NCI-H460 (cell line): ENCODE data around the gene TNIK. TPM values are rescaled to one million over a fixed set of nuclear protein-coding genes. Genes with fewer than 3 reads are reported as not detected.
"Not testable (repeated sequence)": the region's sequence is repeated elsewhere in the genome, so short reads cannot be mapped to it uniquely, and the experiment has no call there.

ENCODE experiments used
- DNase-seq: peaks from one replicate; pipeline ENCODE4 v3.0.0-alpha.2; 2016; ENCODE audit warnings: low read depth; ENCODE audit errors: extremely low read depth
- total RNA-seq: library from RNA; depleted of rRNA; stranded (reverse); fragments of >200 nt; shearing (Covaris generic); gene quantifications from 2 replicates; pipeline ENCODE4 v1.2.3, GENCODE V29; 2014

The TNIK gene
- total RNA-seq, 1 experiment from 2014 or later, result 1.1 TPM

GRCh38 chr3:171390051-171390941, 69.9 kb downstream of the TNIK start:
- no peak for DNase-seq

GRCh38 chr3:171389491-171389890, 70.7 kb downstream of the TNIK start:
- DNase-seq, result no peak

GRCh38 chr3:171388527-171388926, 71.7 kb downstream of the TNIK start:
- DNase-seq, result no peak

- DNase-seq, result no peak
Measured at GRCh38 chr3:171387062-171387461, 73.1 kb downstream of the TNIK start.

GRCh38 chr3:171385086-171385485, 75.1 kb downstream of the TNIK start:
- no peak for DNase-seq

GRCh38 chr3:171384101-171384891, 75.9 kb downstream of the TNIK start:
- DNase-seq, result no peak

- DNase-seq, result no peak
Measured at GRCh38 chr3:171383206-171384018, 76.8 kb downstream of the TNIK start.

GRCh38 chr3:171382347-171382746, 77.9 kb downstream of the TNIK start:
- DNase-seq, result not testable (repeated sequence)

- no peak for DNase-seq
Measured at GRCh38 chr3:171380711-171381425, 79.3 kb downstream of the TNIK start.

- no peak for DNase-seq
Measured at GRCh38 chr3:171379961-171380483, 80.2 kb downstream of the TNIK start.

- DNase-seq, result no peak
Measured at GRCh38 chr3:171379281-171379680, 80.9 kb downstream of the TNIK start.

GRCh38 chr3:171378586-171378985, 81.6 kb downstream of the TNIK start:
- DNase-seq, result no peak

- DNase-seq, result no peak
Measured at GRCh38 chr3:171377859-171378258, 82.3 kb downstream of the TNIK start.

- no peak for DNase-seq
Measured at GRCh38 chr3:171376596-171376947, 83.6 kb downstream of the TNIK start.

GRCh38 chr3:171375666-171376595, 84.3 kb downstream of the TNIK start:
- DNase-seq, result no peak

- DNase-seq, result no peak
Measured at GRCh38 chr3:171374661-171375285, 85.4 kb downstream of the TNIK start.

- DNase-seq, result no peak
Measured at GRCh38 chr3:171374260-171374659, 85.9 kb downstream of the TNIK start.

- DNase-seq, result no peak
Measured at GRCh38 chr3:171373711-171374110, 86.5 kb downstream of the TNIK start.

GRCh38 chr3:171372694-171373093, 87.5 kb downstream of the TNIK start:
- DNase-seq, result no peak
